GM18951 (cell line): ENCODE results near the gene MRM3.
"Not testable (repeated sequence)": the region's sequence is repeated elsewhere in the genome, so short reads cannot be mapped to it uniquely, and the experiment has no call there.

Experiments used
- POLR2A ChIP-seq: IDR thresholded peaks from 4 replicates; pipeline ENCODE4 v1.6.1; 2011; ENCODE audit warnings: mild to moderate bottlenecking; ENCODE audit not compliant: insufficient read length, insufficient read depth; ENCODE audit errors: extremely low read depth
- in situ Hi-C: fragments of 300-500 bp; cut with MboI; formaldehyde crosslinking; loops from one replicate; pipeline ENCODE4 v1.12.0; 2022; ENCODE audit warnings: low sequenced_read_pairs, mixed read lengths, inconsistent platforms; ENCODE audit not compliant: unreplicated experiment

The MRM3 gene

GRCh38 chr17:806346-806745 lies 24.2 kb downstream of the MRM3 start:
- in situ Hi-C loops = no loop called here
- TF ChIP-seq POLR2A = no peak

- no peak for TF ChIP-seq POLR2A
- in situ Hi-C loops = no loop called here
These were observed 24.8 kb downstream of the MRM3 start for GRCh38 chr17:806781-807522.

- TF ChIP-seq POLR2A = no peak
- in situ Hi-C loops = no loop called here
These were observed 25.6 kb downstream of the MRM3 start for GRCh38 chr17:807523-808294.

GRCh38 chr17:811051-811784 lies 29.1 kb downstream of the MRM3 start:
- TF ChIP-seq POLR2A = no peak
- in situ Hi-C loops = no loop called here

GRCh38 chr17:812638-813204 lies 30.6 kb downstream of the MRM3 start:
- in situ Hi-C loops = no loop called here
- no peak for TF ChIP-seq POLR2A

- TF ChIP-seq POLR2A = no peak
- in situ Hi-C loops = no loop called here
These were observed 32.2 kb downstream of the MRM3 start for GRCh38 chr17:814371-814770.

- no peak for TF ChIP-seq POLR2A
- in situ Hi-C loops = no loop called here
These were observed 37.1 kb downstream of the MRM3 start for GRCh38 chr17:819251-819650.

GRCh38 chr17:823501-823902 lies 41.3 kb downstream of the MRM3 start:
- TF ChIP-seq POLR2A = no peak
- in situ Hi-C loops = no loop called here

- no peak for TF ChIP-seq POLR2A
These were observed 42.2 kb downstream of the MRM3 start for GRCh38 chr17:824378-824777.

GRCh38 chr17:825216-825615 lies 43.1 kb downstream of the MRM3 start:
- in situ Hi-C loops = no loop called here
- TF ChIP-seq POLR2A = no peak

More at GRCh38 chr17:824378-824777, 42.2 kb downstream of the MRM3 start:
- in situ Hi-C loops = no loop called here

- in situ Hi-C loops = no loop called here
- TF ChIP-seq POLR2A = no peak
These were observed 44.6 kb downstream of the MRM3 start for GRCh38 chr17:826778-827177.

- in situ Hi-C loops = no loop called here
- no peak for TF ChIP-seq POLR2A
These were observed 46.6 kb downstream of the MRM3 start for GRCh38 chr17:828761-829160.

- in situ Hi-C loops = not testable (repeated sequence)
These were observed 47.5 kb downstream of the MRM3 start for GRCh38 chr17:829614-830013.

- in situ Hi-C loops = no loop called here
- no peak for TF ChIP-seq POLR2A
These were observed 48.2 kb downstream of the MRM3 start for GRCh38 chr17:830381-830780.

- TF ChIP-seq POLR2A = no peak
- in situ Hi-C loops = no loop called here
These were observed 48.8 kb downstream of the MRM3 start for GRCh38 chr17:830950-831349.
